CD4-positive, alpha-beta T cell treated with Interleukin-1 beta for 1 hour (primary cell): ENCODE data around the gene AQP11.

Experiments used
- DNase-seq, 2 donors: peaks; one replicate each; pipeline ENCODE4 v3.0.0-alpha.2; 2020 to 2022

Gene AQP11

GRCh38 chr11:77593883-77594282 is 4.1 kb downstream of the AQP11 start:
- no peak for DNase-seq

GRCh38 chr11:77596626-77597025 is 6.9 kb downstream of the AQP11 start:
- no peak for DNase-seq

- no peak for DNase-seq
Observed at GRCh38 chr11:77598195-77598594, 8.4 kb downstream of the AQP11 start.

GRCh38 chr11:77602381-77603088 is 12.8 kb downstream of the AQP11 start:
- DNase-seq = no peak

GRCh38 chr11:77604281-77604680 is 14.5 kb downstream of the AQP11 start:
- no peak for DNase-seq

GRCh38 chr11:77609234-77609633 is 19.5 kb downstream of the AQP11 start:
- no peak for DNase-seq

GRCh38 chr11:77611921-77612320 is 22.2 kb downstream of the AQP11 start:
- no peak for DNase-seq

GRCh38 chr11:77617892-77618291 is 28.1 kb downstream of the AQP11 start:
- DNase-seq = no peak

- DNase-seq = peak in 1 of 2 donors; percentile 58
Observed at GRCh38 chr11:77619576-77620198, 29.9 kb downstream of the AQP11 start.

- no peak for DNase-seq
Observed at GRCh38 chr11:77630157-77630710, 40.5 kb downstream of the AQP11 start.

- peak in 1 of 2 donors; percentile 23 for DNase-seq
Observed at GRCh38 chr11:77633926-77634325, 44.2 kb downstream of the AQP11 start.

- DNase-seq = no peak
Observed at GRCh38 chr11:77636731-77637344, 47.1 kb downstream of the AQP11 start.

- peak; percentile 79 to 81 for DNase-seq
Observed at GRCh38 chr11:77637345-77638165, 47.8 kb downstream of the AQP11 start, which contains the start of gene CLNS1A. Gene CLNS1A, minus strand, starts transcription at chr11:77637794. Its CDS starts 80 bp downstream, at chr11:77637714.

GRCh38 chr11:77642228-77642627 is 52.5 kb downstream of the AQP11 start:
- DNase-seq = no peak

GRCh38 chr11:77644887-77645286 is 55.1 kb downstream of the AQP11 start:
- no peak for DNase-seq

- DNase-seq = no peak
Observed at GRCh38 chr11:77647654-77648305, 58.0 kb downstream of the AQP11 start.

GRCh38 chr11:77650123-77650522 is 60.4 kb downstream of the AQP11 start:
- DNase-seq = no peak

- DNase-seq = no peak
Observed at GRCh38 chr11:77654770-77655434, 65.1 kb downstream of the AQP11 start.

- no peak for DNase-seq
Observed at GRCh38 chr11:77656362-77656761, 66.6 kb downstream of the AQP11 start.

- DNase-seq = no peak
Observed at GRCh38 chr11:77658213-77659013, 68.7 kb downstream of the AQP11 start.
